Stomach (tissue), 4 donors: ENCODE data around the gene ZSCAN18.

ENCODE experiments used
- POLR2A ChIP-seq, 4 donors: fragments of 450-650 bp; IDR thresholded peaks; one replicate each; pipeline ENCODE4 v1.6.1; 2016; ENCODE audit warnings: antibody characterized with exemption in 4 of 4, control low read depth in 2 of 4, mild to moderate bottlenecking in 1 of 4, moderate library complexity in 1 of 4
- TF ChIP-seq, protein P1 (sequence below), 7 experiments: fragments of 450-650 bp in 4 of 7; fragments of 200-600 bp in 3 of 7; sonication (generic) in 3 of 7; IDR thresholded peaks; one replicate each; pipeline ENCODE4 v1.5.1; 2016 to 2019; ENCODE audit warnings: antibody characterized with exemption in 7 of 7, control low read depth in 2 of 7, mild to moderate bottlenecking in 1 of 7

DNA sequence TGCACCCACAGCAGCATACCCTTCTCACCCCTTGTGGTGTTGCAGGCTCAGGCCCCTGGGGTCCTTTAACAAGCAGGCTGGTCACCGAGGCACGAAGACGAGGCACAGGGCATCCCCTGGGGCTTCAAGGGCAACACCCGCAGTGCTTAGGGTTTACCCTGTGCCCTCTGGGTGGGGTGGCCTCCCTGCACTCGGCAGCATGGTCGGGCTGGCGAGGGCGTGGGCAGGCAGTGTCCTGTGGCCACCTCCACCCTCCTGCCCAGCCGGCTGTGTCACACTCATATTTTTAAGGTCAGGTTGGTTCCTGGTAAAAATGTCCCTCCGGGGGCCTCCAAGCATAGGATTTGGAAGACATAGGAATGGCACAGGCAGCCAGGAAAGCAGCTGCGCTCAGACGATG lies 50.4 kb downstream of the ZSCAN18 start:
- no peak for TF ChIP-seq POLR2A (IDR thresholded peaks at IDR 0.05)
- TF ChIP-seq, protein P1, sequence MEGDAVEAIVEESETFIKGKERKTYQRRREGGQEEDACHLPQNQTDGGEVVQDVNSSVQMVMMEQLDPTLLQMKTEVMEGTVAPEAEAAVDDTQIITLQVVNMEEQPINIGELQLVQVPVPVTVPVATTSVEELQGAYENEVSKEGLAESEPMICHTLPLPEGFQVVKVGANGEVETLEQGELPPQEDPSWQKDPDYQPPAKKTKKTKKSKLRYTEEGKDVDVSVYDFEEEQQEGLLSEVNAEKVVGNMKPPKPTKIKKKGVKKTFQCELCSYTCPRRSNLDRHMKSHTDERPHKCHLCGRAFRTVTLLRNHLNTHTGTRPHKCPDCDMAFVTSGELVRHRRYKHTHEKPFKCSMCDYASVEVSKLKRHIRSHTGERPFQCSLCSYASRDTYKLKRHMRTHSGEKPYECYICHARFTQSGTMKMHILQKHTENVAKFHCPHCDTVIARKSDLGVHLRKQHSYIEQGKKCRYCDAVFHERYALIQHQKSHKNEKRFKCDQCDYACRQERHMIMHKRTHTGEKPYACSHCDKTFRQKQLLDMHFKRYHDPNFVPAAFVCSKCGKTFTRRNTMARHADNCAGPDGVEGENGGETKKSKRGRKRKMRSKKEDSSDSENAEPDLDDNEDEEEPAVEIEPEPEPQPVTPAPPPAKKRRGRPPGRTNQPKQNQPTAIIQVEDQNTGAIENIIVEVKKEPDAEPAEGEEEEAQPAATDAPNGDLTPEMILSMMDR (IDR thresholded peaks at IDR 0.05), result no peak
